Muscle layer of colon (tissue), 2 donors: Measurements from ENCODE around the gene WEE1.
"Not testable (repeated sequence)": the region's sequence is repeated elsewhere in the genome, so short reads cannot be mapped to it uniquely, and the experiment has no call there.

Experiments used
- H3K27ac ChIP-seq: one replicate; pipeline ENCODE4 v1.7.0; 2013; ENCODE audit warnings: low read depth, mild to moderate bottlenecking, low read length, moderate library complexity
- H3K27me3 ChIP-seq, 2 donors: one replicate each; pipeline ENCODE4 v1.7.0; 2013; ENCODE audit warnings: low read length in 2 of 2, mild to moderate bottlenecking in 2 of 2; ENCODE audit not compliant: insufficient read depth in 2 of 2, control insufficient read depth in 1 of 2
- H3K36me3 ChIP-seq: one replicate; pipeline ENCODE4 v1.7.0; 2013; ENCODE audit warnings: mild to moderate bottlenecking, low read length; ENCODE audit not compliant: insufficient read depth
- H3K4me1 ChIP-seq: one replicate; pipeline ENCODE4 v1.7.0; 2013; ENCODE audit warnings: mild to moderate bottlenecking, low read length; ENCODE audit not compliant: insufficient read depth
- H3K4me3 ChIP-seq, 2 donors: one replicate each; pipeline ENCODE4 v1.7.0; 2013; ENCODE audit warnings: low read length in 2 of 2, low read depth in 1 of 2, mild to moderate bottlenecking in 1 of 2, moderate library complexity in 1 of 2
- H3K9ac ChIP-seq: one replicate; pipeline ENCODE4 v1.7.0; 2013; ENCODE audit warnings: low read length
- H3K9me3 ChIP-seq: one replicate; pipeline ENCODE4 v1.7.0; 2013; ENCODE audit warnings: mild to moderate bottlenecking, low read length
- donor health status: abdominal sarcoma.
- donor health status: Adenocarcinoma of cecum.

The WEE1 gene

DNA sequence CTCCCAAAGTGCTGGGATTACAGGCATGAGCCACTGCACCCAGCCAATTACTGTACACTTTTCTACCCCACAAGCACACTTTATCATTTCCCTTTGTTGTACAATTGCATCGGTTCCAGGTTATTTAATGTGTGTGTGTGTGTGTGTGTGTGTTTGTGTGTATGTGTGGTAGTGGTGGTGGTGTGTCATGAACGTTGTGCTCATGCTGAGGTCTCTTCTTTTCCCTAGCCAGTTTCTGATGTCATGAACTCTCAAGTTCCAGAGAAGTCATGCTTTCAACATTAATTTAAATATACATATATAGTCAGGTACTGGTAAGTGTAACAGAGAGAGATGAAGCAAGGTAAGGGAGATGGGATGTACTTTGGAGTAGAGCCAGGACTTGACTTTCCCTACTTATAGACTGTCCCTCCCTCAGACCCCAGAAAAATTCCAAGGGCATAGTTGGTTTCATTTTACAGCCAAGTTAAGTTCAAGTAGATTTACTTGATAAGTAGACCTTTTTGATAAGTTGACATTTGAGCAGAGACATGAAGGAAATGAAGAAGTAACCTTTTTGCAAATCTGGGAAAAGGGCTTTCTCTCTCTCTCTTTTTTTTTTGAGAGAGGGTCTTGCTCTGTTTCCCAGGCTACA lies 42.7 kb downstream of the WEE1 start:
- no peaks in the 10 kb centered on the region for H3K9me3 ChIP-seq
- no peak overlapping the region for H3K9ac ChIP-seq
- no peak overlapping the region for H3K27ac ChIP-seq
- H3K4me3 ChIP-seq, result no peak overlapping the region
- no peaks in the 10 kb centered on the region for H3K27me3 ChIP-seq
- no peaks in the 10 kb centered on the region for H3K36me3 ChIP-seq
- H3K4me1 ChIP-seq, result peaks cover 9% of the 10 kb centered on the region

DNA sequence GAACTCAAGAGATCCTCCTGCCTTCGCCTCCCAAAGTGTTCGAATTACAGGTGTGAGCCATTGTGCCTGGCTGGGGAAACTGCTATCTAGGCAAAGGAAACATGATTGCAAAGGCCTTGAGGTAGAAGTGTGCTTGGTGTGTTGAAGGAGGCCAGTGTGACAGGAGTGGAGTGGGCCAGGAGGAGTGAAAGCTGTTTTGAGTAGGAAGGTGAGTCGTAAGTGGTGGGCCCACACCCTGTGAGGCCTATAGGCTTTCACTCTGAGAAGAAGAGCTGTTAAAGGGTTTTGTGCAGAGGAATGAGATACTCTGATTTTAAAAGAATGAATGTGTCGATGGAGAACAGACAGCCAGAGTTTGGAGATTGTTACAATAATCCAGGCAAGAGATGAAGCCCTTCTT lies 43.4 kb downstream of the WEE1 start:
- H3K9ac ChIP-seq, result no peak overlapping the region
- H3K4me1 ChIP-seq, result peaks cover 9% of the 10 kb centered on the region
- no peak overlapping the region for H3K4me3 ChIP-seq
- H3K27ac ChIP-seq, result no peak overlapping the region
- H3K9me3 ChIP-seq, result no peaks in the 10 kb centered on the region
- H3K27me3 ChIP-seq, result no peaks in the 10 kb centered on the region
- H3K36me3 ChIP-seq, result no peaks in the 10 kb centered on the region

DNA sequence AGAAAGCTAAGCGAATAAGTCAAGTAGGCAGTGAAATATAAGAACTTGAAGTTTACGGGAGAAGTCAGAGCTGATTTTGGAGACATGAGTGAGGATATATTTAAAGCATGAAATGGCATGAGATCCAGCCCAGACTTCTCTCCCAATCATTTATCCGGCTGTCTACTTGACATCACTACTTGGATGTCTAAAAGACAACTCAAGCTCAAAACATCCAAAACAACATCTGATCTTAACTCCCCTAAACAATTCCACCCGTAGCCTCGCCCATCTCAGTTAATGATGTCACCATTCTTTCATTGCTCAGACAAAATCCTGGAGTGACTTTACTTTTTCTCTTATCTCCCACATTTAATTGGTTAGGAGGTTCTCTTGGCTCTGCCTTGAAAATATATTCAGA lies 44.5 kb downstream of the WEE1 start:
- Histone ChIP-seq H3K36me3 (no peaks in the 10 kb centered on the region), H3K9me3 (no peaks in the 10 kb centered on the region), H3K4me3 (no peak overlapping the region), H3K27me3 (no peaks in the 10 kb centered on the region), H3K9ac (no peak overlapping the region), H3K4me1 (peaks cover 9% of the 10 kb centered on the region), H3K27ac (no peak overlapping the region)

DNA sequence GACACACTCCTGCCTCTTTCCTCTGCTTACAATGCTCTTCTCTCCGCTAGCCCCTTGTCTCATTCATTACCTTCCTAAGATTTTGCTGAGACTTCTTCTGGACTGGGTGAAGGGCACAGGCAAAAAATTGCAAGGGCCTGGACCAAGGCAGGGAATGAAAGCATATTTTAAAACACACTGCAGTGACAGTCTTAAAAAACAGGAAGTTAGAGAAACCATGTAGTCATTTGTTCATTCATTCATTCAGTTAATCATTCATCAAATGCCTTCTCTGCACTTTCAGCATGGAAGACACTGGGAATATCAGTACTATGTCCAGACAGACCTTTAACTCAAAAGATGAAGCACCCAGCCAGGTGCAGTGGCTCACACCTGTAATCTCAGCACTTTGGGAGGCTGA lies 45.5 kb downstream of the WEE1 start:
- H3K27me3 ChIP-seq, result no peaks in the 10 kb centered on the region
- H3K9me3 ChIP-seq, result no peaks in the 10 kb centered on the region
- peaks cover 9% of the 10 kb centered on the region for H3K4me1 ChIP-seq
- H3K27ac ChIP-seq, result no peak overlapping the region
- no peaks in the 10 kb centered on the region for H3K36me3 ChIP-seq
- no peak overlapping the region for H3K9ac ChIP-seq
- H3K4me3 ChIP-seq, result no peak overlapping the region

DNA sequence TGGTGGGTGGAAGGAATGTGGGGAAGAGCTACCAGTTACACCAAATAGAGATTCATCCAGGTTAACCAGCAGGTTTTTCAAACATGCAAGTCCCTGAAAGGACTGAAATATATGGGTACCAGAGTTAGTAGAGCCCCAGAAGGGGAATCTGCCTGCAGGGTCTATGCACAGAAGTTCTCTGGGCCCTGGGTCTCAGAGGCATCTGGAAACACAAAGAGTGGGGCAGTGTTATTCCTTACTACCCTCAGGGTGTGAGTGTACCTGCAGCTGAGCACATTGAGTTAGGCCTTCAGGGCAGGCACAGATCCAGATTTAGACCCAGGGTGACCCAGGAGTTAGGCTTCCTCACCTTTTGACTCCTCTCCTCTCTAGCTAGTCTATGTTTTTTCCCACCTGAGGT lies 46.5 kb downstream of the WEE1 start:
- Histone ChIP-seq H3K4me1 (no peaks in the 10 kb centered on the region), H3K27me3 (no peaks in the 10 kb centered on the region), H3K4me3 (no peak overlapping the region), H3K9me3 (no peaks in the 10 kb centered on the region), H3K36me3 (no peaks in the 10 kb centered on the region), H3K27ac (no peak overlapping the region), H3K9ac (no peak overlapping the region)

DNA sequence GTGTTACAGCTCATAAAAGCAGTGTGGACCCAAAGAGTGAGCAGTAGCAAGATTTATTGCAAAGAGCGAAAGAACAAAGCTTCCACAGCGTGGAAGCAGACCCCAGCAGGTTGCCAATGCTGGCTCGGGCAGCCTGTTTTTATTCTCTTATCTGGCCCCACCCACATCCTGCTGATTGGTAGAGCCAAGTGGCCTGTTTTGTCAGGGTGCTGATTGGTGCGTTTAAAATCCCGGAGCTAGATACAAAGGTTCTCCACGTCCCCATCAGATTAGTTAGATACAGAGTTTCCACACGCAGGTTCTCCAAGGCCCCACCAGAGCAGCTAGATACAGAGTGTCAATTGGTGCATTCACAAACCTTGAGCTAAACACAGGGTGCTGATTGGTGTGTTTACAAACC lies 48.9 kb downstream of the WEE1 start:
- H3K9ac ChIP-seq, H3K27me3 ChIP-seq, H3K4me1 ChIP-seq, H3K4me3 ChIP-seq, H3K9me3 ChIP-seq, H3K27ac ChIP-seq, H3K36me3 ChIP-seq: not testable (repeated sequence)

DNA sequence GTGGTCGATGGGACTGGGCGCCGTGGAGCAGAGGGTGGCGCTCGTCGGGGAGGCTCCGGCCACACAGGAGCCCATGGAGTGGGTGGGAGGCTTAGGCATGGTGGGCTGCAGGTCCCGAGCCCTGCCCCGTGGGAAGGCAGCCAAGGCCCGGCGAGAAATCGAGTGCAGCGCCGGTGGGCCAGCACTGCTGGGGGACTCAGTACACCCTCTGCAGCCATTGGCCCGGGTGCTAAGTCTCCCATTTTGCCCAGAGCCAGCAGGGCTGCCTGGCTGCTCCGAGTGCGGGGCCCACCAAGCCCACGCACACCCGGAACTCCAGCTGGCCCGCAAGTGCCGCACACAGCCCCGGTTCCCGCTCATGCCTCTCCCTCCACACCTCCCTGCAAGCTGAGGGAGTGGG lies 49.6 kb downstream of the WEE1 start:
- H3K4me3 ChIP-seq, H3K9ac ChIP-seq, H3K27ac ChIP-seq, H3K36me3 ChIP-seq, H3K9me3 ChIP-seq, H3K27me3 ChIP-seq, H3K4me1 ChIP-seq: not testable (repeated sequence)

DNA sequence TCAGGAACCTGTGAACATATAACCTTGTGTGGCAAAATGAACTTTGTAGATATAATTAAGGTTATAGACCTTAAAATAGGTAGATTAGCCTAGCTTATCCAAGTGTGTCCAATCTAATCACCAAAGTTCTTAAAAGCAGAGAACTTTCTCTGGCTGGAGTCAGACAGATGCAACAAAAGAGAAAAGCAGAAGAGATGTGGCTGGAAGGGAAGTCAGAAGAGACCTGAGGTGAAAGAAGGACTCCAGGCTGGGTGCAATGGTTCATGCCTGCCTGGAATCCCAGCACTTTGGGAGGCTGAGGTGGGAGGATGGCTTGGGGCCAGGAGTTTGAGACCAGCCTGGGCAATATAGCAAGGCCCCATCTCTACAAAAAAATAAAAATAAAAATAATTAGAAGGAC lies 51.0 kb downstream of the WEE1 start:
- no peaks in the 10 kb centered on the region for H3K27me3 ChIP-seq
- H3K36me3 ChIP-seq, result no peaks in the 10 kb centered on the region
- H3K4me1 ChIP-seq, result no peaks in the 10 kb centered on the region
- H3K9ac ChIP-seq, result no peak overlapping the region
- no peaks in the 10 kb centered on the region for H3K9me3 ChIP-seq
- no peak overlapping the region for H3K27ac ChIP-seq
- no peak overlapping the region for H3K4me3 ChIP-seq

DNA sequence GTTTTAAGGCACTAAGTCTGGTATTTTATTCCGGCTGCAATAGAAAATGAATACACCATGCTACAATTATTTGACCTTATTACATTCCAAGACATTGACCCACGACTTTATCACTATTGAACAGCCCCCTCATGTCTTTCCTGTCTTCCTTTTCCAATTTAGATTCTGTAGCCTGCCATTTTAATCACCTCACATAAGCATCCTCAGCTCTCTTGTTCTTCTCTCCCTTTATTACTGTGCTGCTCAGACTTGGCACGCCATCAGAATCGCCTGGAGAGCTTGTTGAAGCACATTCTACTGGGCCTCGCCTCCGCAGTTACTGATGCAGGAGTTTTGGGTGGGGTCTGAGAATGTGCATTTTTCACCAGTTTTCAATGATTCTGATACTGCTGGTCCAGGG lies 51.7 kb downstream of the WEE1 start:
- no peaks in the 10 kb centered on the region for H3K36me3 ChIP-seq
- H3K27me3 ChIP-seq, result no peaks in the 10 kb centered on the region
- H3K9me3 ChIP-seq, result no peaks in the 10 kb centered on the region
- H3K9ac ChIP-seq, result no peak overlapping the region
- no peak overlapping the region for H3K27ac ChIP-seq
- no peak overlapping the region for H3K4me3 ChIP-seq
- no peaks in the 10 kb centered on the region for H3K4me1 ChIP-seq

DNA sequence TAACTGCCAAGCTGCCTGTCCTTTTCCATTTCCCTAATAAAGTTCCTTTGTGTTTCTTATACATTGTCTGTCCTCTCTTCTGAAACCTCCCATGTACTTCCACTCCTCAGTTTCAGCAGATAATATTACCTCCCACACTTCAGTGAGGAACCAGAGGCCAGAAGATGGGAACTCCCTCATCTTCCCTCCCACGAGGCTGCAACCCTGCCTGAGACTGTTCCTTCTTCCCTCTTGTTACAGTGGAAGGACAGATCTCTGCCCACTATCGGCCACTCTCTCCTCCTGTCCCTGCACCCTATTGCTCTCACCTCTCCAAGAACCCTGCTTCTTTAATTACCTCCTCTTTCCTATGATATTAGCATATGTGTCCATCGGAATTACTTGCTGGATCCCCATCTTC lies 52.3 kb downstream of the WEE1 start:
- H3K4me1 ChIP-seq, result no peaks in the 10 kb centered on the region
- H3K9ac ChIP-seq, result no peak overlapping the region
- H3K27me3 ChIP-seq, result no peaks in the 10 kb centered on the region
- no peaks in the 10 kb centered on the region for H3K36me3 ChIP-seq
- H3K4me3 ChIP-seq, result no peak overlapping the region
- H3K27ac ChIP-seq, result no peak overlapping the region
- no peaks in the 10 kb centered on the region for H3K9me3 ChIP-seq

DNA sequence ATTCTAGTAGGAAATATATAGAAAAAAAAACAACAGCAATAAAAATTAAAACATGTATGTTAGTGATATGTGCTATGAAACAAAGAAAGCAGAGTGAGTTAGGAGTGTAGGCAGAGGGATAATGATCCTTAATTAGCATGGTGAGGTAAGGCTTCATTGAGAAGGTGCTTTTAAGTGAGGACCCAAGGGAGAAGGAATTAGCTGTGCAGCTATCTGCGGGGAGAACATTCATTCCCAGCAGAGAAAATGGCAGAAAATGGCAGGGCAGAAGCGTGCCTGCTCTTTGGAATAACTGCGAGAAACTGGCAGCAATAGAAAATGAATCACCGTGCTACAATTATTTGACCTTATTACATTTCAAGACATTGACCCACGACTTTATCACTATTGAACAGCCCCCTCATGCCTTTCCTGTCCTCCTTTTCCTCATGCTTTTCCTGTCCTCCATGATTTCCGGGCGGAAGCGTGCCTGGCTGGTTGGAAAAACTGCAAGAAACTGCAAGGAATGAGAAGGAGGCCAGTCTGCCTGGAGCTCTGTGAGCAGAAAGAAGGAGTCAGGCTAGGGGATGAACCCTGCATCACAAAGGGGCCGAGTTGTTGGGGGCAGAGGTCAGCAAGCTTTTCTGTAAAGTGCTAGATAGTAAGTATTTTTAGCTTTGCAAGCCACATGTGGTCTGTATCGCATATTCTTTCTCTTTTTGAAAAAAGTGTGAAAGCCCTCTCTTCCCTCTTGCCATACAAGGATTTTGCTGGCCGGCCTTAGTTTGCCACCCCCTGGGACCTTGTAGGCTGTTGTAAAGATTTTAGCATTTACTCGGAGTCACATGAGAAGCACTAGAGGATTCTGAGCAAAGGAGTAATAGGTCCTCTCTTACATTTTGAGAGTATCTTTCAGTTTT lies 53.3 kb downstream of the WEE1 start:
- H3K27ac ChIP-seq, result no peak overlapping the region
- no peaks in the 10 kb centered on the region for H3K9me3 ChIP-seq
- no peak overlapping the region for H3K4me3 ChIP-seq
- H3K4me1 ChIP-seq, result no peaks in the 10 kb centered on the region
- no peaks in the 10 kb centered on the region for H3K27me3 ChIP-seq
- no peak overlapping the region for H3K9ac ChIP-seq
- no peaks in the 10 kb centered on the region for H3K36me3 ChIP-seq

DNA sequence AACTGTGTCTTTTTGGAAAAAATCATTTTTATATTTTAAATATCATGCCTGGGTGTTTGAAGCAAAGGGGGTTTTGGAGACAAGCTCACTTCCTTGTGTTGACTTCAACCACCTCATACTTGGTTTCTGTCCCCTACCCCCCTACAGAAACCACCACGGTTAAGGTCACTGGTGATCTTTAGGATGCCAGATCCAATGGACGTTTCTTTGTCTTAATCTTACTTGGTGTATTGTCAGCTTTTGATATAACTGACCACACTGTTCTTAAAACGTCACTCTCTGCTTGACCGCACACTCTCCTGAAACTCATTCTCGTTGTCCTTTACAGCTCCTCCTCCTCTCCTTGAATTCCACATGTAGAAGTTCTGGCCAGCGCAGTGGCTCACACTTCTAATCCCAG lies 55.6 kb downstream of the WEE1 start:
- no peaks in the 10 kb centered on the region for H3K27me3 ChIP-seq
- H3K27ac ChIP-seq, result no peak overlapping the region
- no peaks in the 10 kb centered on the region for H3K36me3 ChIP-seq
- no peak overlapping the region for H3K9ac ChIP-seq
- H3K4me3 ChIP-seq, result no peak overlapping the region
- H3K4me1 ChIP-seq, result no peaks in the 10 kb centered on the region
- H3K9me3 ChIP-seq, result no peaks in the 10 kb centered on the region
